Vagina (tissue), 2 donors: ENCODE measurements around the gene RALA.

Source experiments
- CTCF ChIP-seq, 3 experiments: fragments of 450-650 bp in 2 of 3; fragments of 200-600 bp in 1 of 3; sonication (generic) in 1 of 3; IDR thresholded peaks; one replicate each; pipeline ENCODE4 v1.5.1; 2017 to 2019; ENCODE audit warnings: antibody characterized with exemption in 3 of 3, mild to moderate bottlenecking in 2 of 3, moderate library complexity in 2 of 3
- POLR2AphosphoS5 ChIP-seq, 2 donors: sonication (generic); formaldehyde crosslinking; IDR thresholded peaks; one replicate each; pipeline ENCODE4 v1.9.0; 2017; ENCODE audit warnings: antibody characterized with exemption in 2 of 2, mild to moderate bottlenecking in 2 of 2, low read depth in 1 of 2; ENCODE audit not compliant: insufficient read depth in 1 of 2

GRCh38 chr7:39621261-39621660 lies 2.1 kb upstream of the RALA start:
- TF ChIP-seq CTCF (IDR thresholded peaks at IDR 0.05), result no peak
- no peak for TF ChIP-seq POLR2AphosphoS5 (IDR thresholded peaks at IDR 0.05; ENCODE audit: insufficient read depth in 1 of 2, low read depth in 1 of 2)
